Heart left ventricle (tissue), 13 donors: ENCODE measurements around the gene TGFB3.
A peak's percentile ranks its signal among the peaks of the same experiment; 100 is the strongest.

Experiments used
- POLR2A ChIP-seq, 2 donors: fragments of 450-650 bp; IDR thresholded peaks; one replicate each; pipeline ENCODE4 v1.6.1; 2017; ENCODE audit warnings: antibody characterized with exemption in 2 of 2, mild to moderate bottlenecking in 2 of 2, moderate library complexity in 2 of 2
- TF ChIP-seq, protein P1 (sequence below), 12 donors: fragments of 200-600 bp; sonication (generic) in 4 of 12; IDR thresholded peaks; one replicate each; pipeline versions ENCODE4 v1.5.0 to v1.8.0; 2018 to 2022; ENCODE audit warnings: antibody characterized with exemption in 12 of 12, mild to moderate bottlenecking in 5 of 12
- donor health status: ischemic (EF 13 %, LVEDD 7.1; RV severe dilation, severe dysfunction).
- donor health status: DM: no; HTN: yes; CAD: no.
- donor health status: DM: no; HTN: no; CAD: no.
- donor health status: ischemic (EF 25% LVEDD 6.9; RV normal size, moderate dysfunction).
- donor health status: ischemic (EF 25% LVEDD 5.7; RV mildly dilated, moderate dysfunction).
- donor health status: ischemic (EF 35%, LVEDD 5.7; RV mildly dilated, moderate dysfunction).
- donor health status: nonischemic (EF 11% LVEDD 7.7; RV severe dilation, severe dysfunction).
- donor health status: DM: yes; HTN: yes; CAD: no.
- donor health status: PGD.
- donor health status: ischemic (EF 29% LVEDD 5.4; RV normal size, mild dysfunction).
- donor health status: nonischemic (EF 23%, LVEDD 6.1; RV moderate dilation, normal function).

DNA sequence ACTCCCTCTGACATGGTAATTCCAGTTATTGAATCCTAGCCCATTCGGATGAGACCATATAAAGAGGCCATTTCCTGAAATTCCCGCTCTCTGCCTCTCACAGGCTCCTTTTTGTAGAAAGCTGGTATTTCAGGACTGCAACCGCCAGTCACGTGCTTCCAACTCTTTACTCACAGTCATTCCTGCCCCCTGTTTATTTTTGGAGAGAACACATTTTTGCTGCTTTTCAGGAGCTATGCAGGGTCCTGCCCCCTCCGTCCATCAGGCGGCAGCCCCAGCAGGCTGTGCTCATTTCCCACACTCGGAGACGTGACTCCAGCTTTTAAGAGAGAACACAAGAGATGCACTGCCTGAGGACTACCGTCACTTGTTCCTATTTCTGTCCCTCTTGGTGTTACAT, 30.6 kb upstream of the TGFB3 start:
- TF ChIP-seq POLR2A (IDR thresholded peaks at IDR 0.05) = no peak
- TF ChIP-seq, protein P1, sequence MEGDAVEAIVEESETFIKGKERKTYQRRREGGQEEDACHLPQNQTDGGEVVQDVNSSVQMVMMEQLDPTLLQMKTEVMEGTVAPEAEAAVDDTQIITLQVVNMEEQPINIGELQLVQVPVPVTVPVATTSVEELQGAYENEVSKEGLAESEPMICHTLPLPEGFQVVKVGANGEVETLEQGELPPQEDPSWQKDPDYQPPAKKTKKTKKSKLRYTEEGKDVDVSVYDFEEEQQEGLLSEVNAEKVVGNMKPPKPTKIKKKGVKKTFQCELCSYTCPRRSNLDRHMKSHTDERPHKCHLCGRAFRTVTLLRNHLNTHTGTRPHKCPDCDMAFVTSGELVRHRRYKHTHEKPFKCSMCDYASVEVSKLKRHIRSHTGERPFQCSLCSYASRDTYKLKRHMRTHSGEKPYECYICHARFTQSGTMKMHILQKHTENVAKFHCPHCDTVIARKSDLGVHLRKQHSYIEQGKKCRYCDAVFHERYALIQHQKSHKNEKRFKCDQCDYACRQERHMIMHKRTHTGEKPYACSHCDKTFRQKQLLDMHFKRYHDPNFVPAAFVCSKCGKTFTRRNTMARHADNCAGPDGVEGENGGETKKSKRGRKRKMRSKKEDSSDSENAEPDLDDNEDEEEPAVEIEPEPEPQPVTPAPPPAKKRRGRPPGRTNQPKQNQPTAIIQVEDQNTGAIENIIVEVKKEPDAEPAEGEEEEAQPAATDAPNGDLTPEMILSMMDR (IDR thresholded peaks at IDR 0.05) = peak in 2 of 12 donors; percentile 24 to 29
